Esophagus squamous epithelium (tissue), 4 donors: Measurements from ENCODE around the gene CNIH2.

Experiments used
- CTCF ChIP-seq, 6 experiments: fragments of 450-650 bp in 4 of 6; fragments of 200-600 bp in 2 of 6; sonication (generic) in 2 of 6; IDR thresholded peaks; one replicate each; pipeline ENCODE4 v1.5.1; 2016 to 2019; ENCODE audit warnings: antibody characterized with exemption in 6 of 6, mild to moderate bottlenecking in 4 of 6, moderate library complexity in 4 of 6
- POLR2A ChIP-seq, 4 donors: fragments of 450-650 bp; IDR thresholded peaks; one replicate each; pipeline ENCODE4 v1.6.1; 2017; ENCODE audit warnings: antibody characterized with exemption in 4 of 4, mild to moderate bottlenecking in 4 of 4, moderate library complexity in 3 of 4

- TF ChIP-seq CTCF (IDR thresholded peaks at IDR 0.05) (no peak), POLR2A (IDR thresholded peaks at IDR 0.05) (no peak)
Observed at GRCh38 chr11:66267039-66267378, 11.0 kb upstream of the CNIH2 start.
